Activated CD4-positive, alpha-beta memory T cell treated with anti-CD3 and anti-CD28 coated beads, Interleukin-2, amount 10 ng/mL, durations not matched to agents 7 days and 5 days (primary cell): ENCODE results near the gene DCAKD. TPM values are rescaled to one million over a fixed set of nuclear protein-coding genes. Genes with fewer than 3 reads are reported as not detected.

Experiments
- total RNA-seq, 2 experiments: library from RNA; stranded (reverse); gene quantifications; one replicate each; pipeline ENCODE4 v1.2.3, GENCODE V29; 2021

Gene DCAKD
- total RNA-seq, 2 experiments from 2014 or later, result 25.9 to 26.2 TPM

Other genes with a start within 250 kb of the DCAKD start
- gene GJC1, start 221.3 kb downstream of the DCAKD start, total RNA-seq, result under 1 TPM; 0.78 to 0.88 TPM
- gene HIGD1B, start 203.7 kb downstream of the DCAKD start, total RNA-seq, result not detected
- gene EFTUD2, start 152.2 kb downstream of the DCAKD start, total RNA-seq, result 100 to 1,000 TPM; 102 to 114 TPM
- gene GFAP, start 136.1 kb downstream of the DCAKD start, total RNA-seq, result not detected
- gene KIF18B, start 103.9 kb downstream of the DCAKD start, total RNA-seq, result 10 to 100 TPM; 66.9 to 67.9 TPM
- under 1 TPM; 0.33 to 0.43 TPM for gene C1QL1, start 83.3 kb downstream of the DCAKD start, total RNA-seq
- 100 to 1,000 TPM; 114 TPM for gene NMT1, start 9.7 kb upstream of the DCAKD start, total RNA-seq
- gene PLCD3, start 80.9 kb upstream of the DCAKD start, total RNA-seq, result 1 to 10 TPM; 2.7 to 3.1 TPM
- gene ACBD4, start 84.1 kb upstream of the DCAKD start, total RNA-seq, result 10 to 100 TPM; 15.0 to 17.8 TPM
- 10 to 100 TPM; 35.0 to 35.8 TPM for gene HEXIM1, start 96.8 kb upstream of the DCAKD start, total RNA-seq
- 1 to 10 TPM; 6.5 to 8.0 TPM for gene HEXIM2, start 110.2 kb upstream of the DCAKD start, total RNA-seq
- 100 to 1,000 TPM; 465 to 477 TPM for gene FMNL1, start 170.3 kb upstream of the DCAKD start, total RNA-seq
- gene SPATA32, start 210.5 kb upstream of the DCAKD start, total RNA-seq, result under 1 TPM; 0.20 to 0.23 TPM